GM20431 (cell line): Measurements from ENCODE around the gene OR10C1.

Experiments
- in situ Hi-C: fragments of 300-500 bp; cut with MseI, MboI; formaldehyde crosslinking; loops from one replicate; pipeline ENCODE4 v1.15.0; 2020; ENCODE audit warnings: low sequenced_read_pairs; ENCODE audit not compliant: unreplicated experiment

The OR10C1 gene

DNA sequence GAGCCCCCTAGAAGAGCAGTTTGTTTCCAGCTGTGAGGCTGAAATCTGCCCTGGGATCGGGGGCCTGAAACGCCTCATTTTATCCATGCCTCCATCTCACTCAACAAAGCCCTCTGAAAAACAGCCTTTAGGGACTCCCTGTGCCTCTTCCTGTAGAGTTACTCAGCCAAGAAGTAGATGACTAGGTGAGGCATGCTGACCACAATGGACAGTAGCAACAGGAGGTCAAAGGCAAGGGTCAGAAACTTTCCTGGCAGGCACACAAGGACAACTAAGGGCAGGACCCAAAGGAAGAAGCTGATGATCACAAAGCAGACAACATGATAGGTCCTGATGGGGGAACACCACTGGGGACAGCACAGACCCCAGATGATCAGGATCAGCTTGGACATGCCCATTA lies 35.9 kb downstream of the OR10C1 start:
- in situ Hi-C loops = no loop called here

DNA sequence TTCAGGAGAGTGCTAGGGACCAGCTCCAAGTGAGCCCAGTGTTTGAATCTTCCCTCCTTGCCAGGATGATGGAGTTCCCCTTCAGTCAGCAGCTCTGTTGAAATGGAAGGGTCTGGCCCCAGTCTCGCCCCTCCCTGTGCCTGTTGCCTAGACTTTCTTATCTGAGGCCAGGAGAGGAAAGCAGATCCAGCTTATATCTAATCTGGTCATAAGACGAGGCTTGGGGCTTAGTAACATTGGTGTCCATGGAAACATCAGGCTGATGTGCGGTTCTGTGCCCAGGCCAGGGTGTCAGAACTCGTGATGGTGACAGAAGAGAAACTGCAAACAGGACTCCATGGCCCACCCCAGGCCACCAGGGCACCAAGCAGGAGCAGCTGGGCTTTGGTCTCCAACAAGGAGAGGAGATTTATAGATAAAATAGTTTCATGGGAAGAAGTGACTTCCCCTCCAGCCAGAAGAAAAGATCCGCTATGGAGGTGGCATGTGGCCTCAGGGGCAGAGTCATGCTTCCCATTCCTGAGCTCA lies 38.9 kb downstream of the OR10C1 start:
- in situ Hi-C loops = no loop called here

DNA sequence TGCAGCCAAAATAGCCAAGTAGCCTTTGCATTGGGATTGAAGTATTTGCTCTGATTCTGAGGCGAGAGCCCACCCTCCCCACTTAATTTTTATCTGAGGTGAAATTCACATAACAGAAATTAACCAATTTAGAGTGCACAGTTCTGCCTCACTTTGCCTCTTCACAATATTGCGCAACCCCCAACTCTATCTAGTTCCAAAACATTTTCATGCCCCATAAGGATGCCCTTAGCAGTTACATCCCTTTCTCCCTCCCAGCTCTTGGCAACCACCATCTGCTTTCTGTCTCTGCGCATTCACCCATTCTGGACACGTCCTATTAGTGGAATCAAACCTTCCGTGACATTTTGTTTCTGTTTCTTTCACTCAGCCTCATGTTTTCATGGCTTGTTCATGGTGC lies 39.6 kb downstream of the OR10C1 start:
- in situ Hi-C loops = no loop called here

DNA sequence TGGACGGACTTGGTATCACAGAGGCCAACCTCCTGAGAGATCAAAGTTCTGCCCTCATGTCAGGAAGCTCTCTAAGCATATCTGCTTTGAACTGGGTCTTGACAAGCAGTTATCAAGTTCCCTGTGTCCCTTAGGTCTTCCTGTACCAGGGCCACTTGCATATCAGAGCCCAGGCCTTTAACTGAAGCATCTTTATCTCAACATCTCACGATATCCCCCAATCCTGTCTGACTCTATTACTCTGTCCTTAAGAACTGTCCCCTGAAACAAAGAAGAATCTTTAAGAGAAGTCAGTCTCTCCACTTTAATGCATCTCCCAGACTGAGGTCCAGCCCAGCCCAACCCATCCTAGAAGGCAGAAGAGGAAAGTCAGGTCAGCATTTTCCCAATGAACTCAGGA lies 40.5 kb downstream of the OR10C1 start:
- in situ Hi-C loops = no loop called here

DNA sequence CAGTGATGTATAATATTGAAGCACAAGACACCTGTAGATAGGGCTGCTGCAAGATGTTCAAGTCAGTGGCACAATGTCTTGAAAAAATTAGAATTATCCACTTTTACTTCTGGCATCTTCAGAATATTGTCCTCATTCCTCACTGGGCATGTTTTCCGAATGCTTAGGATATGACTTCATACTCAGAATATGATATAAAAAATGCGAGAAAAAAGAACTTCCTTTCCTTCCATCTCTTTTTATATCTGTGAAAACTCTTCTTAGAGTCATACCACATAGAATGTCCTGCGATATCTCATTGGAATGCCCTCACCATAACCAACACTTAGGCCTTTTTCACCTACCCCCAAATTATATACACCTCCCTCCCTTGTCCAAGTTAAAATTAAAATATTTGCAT lies 44.1 kb downstream of the OR10C1 start:
- in situ Hi-C loops = no loop called here

DNA sequence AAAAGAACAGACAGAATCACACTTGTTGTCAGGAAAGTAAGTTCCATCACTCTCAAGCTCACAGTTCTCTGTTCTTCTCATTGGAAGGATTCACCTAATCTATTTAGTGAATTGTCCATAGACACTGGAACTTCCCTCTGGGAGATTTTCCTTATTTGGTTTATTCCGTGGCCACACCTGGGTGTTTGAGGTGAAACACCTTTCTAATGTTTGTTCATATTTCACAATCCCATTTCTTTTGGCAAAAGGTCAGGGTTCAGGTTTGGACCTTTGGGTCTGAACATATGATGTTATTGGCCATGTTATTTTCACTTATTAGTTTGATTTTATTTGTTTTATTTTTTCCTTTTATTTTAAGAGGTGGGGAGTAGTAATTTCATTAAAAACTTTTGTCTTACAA lies 44.6 kb downstream of the OR10C1 start:
- in situ Hi-C loops = no loop called here

DNA sequence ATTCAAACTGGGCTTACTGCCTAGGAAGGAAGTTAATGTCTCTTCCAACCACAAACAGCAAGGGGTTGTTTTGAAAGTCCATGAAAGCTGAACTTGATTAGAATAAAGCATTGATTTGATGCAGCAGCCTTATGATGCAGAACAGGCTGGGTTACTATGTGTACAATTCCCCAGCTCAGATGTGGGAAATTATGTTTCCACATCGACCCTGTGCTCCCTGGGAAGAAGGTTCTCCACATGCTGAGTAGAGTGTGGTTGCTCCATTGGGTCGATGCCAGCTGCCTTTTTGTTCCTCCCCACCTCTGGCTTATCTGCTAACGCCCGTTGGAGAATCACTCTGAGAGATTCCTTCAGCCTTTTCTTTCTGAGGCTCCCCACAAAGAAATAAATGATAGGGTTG lies 47.5 kb downstream of the OR10C1 start:
- in situ Hi-C loops = no loop called here

DNA sequence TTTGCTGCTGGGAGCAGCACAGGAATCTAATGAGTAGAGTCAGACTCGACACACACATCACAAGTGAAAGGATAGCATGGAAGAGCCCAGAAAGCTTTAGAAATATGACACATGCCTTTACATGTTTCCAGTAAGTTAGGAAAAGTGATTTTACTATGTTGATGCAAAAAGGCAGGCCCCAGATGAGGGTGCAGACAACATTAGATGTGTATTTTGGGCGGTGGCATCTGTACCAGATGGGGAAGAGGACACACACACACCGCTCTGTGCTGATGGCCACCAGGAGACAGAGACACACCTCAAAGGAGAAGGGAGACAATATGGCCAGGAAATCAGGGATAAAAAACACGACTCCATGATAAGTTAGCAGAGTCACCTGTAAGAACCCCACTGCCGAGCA lies 48.0 kb downstream of the OR10C1 start:
- in situ Hi-C loops = no loop called here

DNA sequence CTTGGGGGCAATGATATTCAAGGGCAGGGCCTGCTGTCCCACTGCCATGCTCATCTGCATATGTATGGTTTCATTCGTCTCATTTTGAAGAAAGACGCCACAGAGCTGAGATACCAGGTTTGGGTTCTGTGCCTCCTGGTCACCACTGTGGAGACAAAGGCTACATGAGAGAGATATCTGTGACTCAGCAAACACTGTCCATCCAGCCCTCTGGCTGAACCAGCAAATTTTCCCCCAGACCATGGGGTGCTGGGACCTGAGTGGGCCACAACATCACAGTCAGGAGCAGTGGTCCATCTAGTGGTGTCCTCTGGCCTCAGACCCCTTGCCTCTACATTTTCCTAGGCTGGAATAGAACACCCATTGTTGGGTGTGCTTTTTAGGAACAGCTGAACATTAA lies 48.6 kb downstream of the OR10C1 start, which contains the start of gene MAS1L:
TSS of gene MAS1L (minus strand) at position 297 of the 400 bp plus-strand sequence. CDS start at position 243, 54 bp downstream.
- in situ Hi-C loops = no loop called here

DNA sequence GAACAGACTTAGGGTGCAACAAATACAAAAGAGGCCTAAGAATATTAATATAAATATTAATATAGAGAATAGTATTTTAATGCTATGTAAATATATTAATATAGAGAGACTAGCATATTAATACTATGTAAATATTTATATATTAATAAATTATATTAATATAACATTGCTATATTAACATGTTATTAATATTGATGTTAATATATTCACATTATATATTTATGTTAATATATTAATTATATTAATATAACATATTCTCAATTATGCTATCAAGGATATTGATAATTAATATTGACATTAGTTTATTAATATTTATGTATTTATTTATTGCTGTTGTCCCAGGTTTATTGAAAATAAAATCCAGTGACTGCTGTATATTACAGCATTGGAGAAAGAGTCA lies 49.8 kb downstream of the OR10C1 start:
- in situ Hi-C loops = no loop called here

DNA sequence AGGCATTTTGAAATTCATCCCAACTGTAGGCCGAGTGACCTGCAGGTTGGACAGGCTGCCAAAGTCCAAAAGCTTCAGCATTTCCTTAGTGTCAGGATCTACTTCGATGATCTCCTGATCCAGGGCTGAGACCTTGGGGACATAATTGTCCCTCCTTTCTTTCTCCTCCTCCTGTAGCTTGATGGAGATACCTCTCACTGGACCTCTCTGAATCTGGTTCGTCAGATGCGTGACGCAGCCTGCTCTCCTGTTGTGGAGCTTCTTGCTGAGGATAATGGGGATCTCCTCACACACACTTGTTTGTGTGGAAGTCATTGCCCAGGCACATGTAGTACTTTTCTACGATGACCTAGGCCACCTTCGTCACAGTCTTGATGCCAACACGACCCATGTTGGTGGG lies 50.2 kb downstream of the OR10C1 start:
- in situ Hi-C loops = no loop called here

DNA sequence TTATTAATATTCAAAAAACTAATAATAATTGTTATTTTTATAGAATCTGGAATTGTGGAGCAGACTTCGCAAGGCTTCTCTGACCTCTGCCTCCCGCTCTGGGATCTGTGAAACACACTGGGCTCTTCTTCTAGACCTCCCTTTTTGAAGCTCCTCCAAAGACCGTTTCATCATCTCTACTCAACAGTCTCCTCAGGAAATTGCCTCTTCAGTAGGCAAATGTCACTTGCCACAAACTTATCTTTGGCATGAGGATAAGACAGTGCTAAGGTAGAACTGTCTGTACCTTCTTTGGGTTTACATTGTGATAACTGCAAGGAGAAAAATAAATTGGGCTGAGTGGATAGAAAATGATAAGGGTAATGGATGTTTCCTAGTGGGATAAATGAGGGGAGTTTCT lies 50.9 kb downstream of the OR10C1 start:
- in situ Hi-C loops = no loop called here

DNA sequence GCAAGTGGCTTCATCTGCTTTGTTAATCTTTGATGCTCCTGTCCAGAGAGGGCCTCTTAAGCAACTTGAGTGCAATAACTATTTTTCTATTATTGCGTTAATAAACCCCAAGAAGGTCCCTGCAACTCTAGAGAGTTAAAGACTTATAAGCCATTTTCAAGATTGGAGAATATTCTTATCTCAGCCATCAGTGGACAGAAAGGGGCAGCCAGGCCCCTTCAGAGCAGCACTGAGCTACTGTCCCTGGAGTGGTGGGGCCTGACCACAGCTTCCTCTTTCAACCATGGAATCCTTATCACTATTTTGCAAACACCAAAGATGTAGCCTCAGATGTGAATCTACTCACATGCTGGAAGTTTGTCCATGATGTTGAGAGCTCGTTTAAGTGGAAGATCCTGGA lies 51.4 kb downstream of the OR10C1 start:
- in situ Hi-C loops = no loop called here
